SKM-1 treated with dmso at 0.1 percent for 144 hours (cell line): Measurements from ENCODE around the gene PARN.

ENCODE experiments used
- DNase-seq: peaks from one replicate; lab custom pipeline; 2025; ENCODE audit not compliant: unreplicated experiment; lab: John Stamatoyannopoulos, UW

Gene PARN

DNA sequence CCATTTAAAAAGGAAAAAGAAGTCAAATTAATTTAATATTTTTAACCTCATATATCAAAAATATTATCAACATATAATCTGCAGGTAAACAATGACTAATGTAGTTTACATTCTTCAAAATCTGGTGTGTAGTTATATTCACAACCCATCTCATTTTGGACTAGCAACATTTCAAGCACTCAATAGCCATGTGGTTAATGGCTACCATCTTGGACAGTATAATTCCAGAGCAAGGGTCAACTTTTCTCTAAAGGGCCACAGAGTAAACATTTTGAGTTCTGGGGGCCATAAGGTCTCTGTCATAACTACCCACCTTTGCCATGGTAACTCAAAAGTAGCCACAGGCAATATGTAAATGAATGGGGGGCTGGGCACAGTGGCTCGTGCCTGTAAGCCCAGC is 153.9 kb downstream of the PARN start:
- DNase-seq: no peak

DNA sequence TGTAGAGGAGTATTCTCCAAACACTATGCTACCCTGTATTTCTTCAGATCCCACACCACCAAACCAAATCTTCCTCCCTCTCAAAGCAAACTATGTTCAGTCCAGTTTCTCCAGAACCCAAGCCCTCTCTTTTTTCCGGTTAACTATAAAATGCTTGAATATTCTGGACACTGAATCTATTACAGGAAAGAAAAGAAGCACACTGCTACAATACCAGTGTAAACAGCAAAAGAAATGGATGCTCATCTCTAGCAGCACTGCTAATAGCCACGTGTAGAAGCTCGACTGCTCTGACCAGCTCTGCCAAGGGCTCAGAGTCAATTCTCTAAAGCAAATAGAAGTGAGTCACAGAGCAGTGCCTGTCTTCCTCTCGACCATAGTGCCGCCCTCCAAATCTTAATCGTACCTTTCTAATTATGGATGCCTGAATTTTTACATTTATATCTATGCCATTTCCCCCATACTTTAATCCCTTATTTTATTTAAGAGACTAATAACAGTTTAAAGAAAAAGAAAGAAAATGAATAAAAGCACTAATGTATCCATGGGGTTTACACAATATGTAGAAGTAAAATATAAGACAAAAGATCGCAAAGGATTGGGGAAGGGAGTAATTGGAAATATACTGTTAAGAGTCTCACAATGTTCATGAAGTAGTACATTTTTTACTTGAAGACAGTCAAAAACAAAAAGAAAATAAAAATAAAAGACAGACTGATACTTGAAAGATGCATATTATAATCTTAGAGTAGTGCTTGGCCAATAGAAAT is 154.5 kb downstream of the PARN start:
- DNase-seq: no peak

GRCh38 chr16:14473488-14473887 is 156.6 kb downstream of the PARN start:
- DNase-seq: no peak

GRCh38 chr16:14472357-14472756 is 157.7 kb downstream of the PARN start:
- no peak for DNase-seq

- no peak for DNase-seq
Observed at GRCh38 chr16:14470788-14471187, 159.3 kb downstream of the PARN start.

DNA sequence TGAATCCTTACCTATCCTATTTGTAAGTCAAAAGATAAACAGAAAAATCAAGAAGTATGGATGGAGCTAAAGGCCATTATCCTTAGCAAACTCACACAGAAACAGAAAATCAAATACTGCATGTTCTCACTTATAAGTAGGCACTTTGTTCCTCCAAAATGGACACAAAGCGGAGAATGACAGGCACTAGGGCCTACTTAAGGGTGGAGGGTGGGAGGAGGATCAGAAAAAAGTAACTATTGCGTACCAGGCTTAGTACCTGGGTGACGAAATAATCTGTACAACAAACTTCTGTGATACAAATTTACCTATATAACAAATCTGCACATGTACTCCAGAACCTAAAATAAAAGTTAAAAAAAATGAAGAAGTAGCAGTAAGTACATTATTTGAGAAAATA is 164.3 kb downstream of the PARN start:
- no peak for DNase-seq

DNA sequence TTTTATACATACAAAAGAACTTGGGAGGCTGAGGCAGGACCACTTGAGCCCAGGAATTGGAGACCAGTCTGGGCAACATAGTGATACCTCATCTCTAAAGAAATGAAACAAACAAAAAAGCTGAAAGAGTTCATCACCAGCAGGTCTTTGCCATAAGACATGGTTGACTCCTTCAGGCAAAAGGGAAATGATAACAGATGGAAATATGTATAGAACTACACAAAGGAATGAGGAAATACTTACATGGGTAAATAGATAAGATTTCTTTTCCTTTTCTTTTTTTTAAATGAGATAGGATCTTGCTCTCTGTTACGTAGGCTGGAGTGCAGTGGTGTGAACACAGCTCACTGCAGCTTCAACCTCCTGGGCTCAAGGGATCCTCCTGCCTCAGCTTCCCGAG is 165.3 kb downstream of the PARN start:
- DNase-seq: no peak

DNA sequence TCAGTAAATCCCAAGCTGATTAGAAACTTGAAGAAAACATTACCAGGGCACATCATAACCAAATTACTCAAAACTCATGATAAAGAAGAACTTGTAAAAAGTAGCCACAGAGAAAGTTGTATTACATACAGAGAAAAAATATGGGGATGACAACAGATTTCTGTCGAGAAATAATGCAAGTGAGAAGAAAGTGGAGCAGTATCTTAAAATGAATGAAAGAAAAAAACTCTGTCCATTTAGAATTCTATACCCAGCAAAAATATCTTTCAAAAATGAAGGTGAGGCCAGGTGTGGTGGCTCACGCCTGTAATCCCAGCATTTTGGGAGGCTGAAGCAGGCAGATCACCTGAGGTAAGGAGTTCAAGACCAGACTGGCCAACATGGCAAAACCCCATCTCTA is 165.9 kb downstream of the PARN start:
- DNase-seq: no peak

DNA sequence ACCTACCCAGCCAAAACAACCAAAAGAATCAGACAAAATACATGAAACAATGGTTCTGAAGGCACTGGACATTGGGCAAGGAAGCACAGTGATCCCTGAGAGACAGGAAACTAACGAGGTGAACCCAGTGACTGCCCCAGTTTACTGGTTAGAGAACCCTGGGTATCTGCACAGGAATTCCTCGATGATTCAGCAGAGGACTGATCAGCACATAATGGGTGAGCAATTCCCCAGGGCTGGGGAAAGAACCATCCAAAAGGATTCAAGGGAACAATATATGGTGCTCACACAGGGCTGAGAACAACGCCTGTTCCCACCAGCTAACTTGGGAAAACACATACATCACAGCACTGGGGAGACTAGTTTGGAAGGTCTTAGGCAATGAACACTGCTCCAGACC is 167.2 kb downstream of the PARN start:
- DNase-seq: no peak

DNA sequence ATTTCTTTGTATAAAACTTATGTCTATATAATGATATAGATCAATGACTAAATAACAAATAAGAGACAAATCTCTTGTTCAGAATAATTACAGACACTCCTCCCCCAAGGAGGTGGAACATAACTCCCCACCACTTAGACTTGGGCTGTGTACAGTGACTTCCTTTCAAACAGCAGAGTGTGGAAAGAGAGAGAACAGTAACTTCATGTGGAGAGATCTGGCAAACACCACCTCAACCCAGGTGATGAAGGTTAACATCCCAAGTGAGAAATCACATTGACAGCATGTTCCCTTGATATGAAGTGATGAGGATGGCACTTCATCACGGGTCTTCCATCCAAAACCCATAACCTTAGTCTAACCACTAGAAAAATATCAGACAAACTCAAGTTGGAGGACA is 169.3 kb downstream of the PARN start:
- DNase-seq: no peak

- DNase-seq: no peak
Observed at GRCh38 chr16:14458576-14458975, 171.5 kb downstream of the PARN start.

DNA sequence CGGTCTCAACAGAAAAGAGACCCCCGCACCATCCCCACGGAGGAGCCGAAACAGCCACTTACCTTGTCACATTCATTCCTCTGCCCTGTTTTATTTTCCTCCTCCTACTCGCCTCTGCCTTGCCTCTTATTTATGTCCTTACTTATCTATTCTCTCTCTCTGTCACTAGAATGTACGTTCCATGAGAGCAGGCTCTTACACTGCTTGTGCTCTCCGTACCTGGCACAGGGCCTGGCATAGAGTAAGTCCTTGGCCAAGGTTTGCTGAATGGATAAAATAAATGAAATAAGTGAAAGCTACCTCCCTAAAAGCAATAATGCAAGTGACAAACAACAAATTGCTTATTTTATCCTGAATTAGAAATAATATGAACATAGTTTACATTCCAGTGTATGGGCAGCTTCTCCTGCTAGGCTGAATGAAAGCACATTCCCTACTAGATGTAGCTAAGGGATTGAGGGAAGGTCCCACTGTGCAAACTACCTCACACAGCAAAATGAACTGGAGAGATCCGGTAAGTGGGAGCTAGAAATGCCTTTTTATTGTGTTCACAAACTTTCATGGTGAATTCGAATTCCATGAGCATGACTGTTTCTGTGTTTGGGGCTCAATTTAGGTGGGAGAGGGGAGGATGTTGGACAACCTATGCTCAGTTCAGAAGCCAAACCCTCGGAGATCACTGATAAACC is 173.1 kb downstream of the PARN start:
- no peak for DNase-seq

DNA sequence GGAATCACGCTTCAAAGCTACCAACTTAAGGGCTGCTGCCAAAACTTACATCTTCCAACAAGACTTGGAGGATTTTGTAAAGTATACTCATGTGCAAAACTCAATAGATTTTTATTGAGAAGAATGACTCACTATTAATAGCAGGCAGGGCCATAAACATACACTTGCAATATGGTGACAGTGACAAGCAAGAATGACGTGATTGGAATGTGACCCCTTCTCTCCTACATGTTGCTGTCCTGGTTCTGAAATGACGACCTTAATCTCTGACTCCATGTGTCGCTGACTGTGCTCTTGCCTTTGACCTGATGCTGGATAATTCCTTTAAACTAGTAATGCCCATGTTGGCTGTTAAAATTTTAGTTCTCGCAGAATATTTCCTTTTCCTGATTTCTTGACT is 174.5 kb downstream of the PARN start:
- no peak for DNase-seq

DNA sequence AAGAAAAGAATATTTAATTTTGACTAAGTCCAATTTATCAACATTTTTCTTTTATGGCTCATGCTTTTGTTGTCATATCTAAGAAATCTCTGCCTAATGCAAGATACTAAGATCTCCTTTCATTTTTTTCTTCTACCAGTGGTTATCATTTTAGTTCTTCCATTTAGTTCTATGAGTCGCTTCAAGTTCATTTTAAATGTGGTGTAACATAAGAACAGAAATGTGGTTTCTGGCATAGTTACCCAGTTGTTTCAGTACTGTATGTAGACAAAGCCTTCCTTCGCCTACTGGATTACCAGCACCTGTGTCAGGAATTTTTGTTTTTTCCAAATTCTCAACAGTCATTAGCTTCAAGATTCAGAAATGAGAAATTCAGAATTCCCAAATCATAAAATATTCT is 175.7 kb downstream of the PARN start:
- no peak for DNase-seq

DNA sequence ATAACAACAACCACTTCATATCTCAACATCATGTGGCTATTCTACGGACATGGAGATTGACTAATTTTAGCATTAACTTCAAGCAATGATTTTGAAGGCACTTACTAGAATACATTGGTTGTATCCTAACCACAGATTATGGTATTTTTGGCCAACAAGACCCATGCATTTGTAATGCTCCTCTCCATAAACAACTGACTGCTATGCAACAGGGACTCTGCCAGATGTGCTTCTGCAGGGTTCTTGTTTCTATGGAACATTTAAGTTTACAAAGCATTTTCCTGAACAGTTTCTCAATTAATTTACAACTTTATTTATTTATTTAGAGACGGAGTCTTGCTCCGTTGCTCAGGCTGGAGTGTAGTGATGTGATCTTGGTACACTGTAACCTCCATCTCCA is 178.0 kb downstream of the PARN start:
- DNase-seq: no peak

- DNase-seq: no peak
Observed at GRCh38 chr16:14450846-14451245, 179.2 kb downstream of the PARN start.

DNA sequence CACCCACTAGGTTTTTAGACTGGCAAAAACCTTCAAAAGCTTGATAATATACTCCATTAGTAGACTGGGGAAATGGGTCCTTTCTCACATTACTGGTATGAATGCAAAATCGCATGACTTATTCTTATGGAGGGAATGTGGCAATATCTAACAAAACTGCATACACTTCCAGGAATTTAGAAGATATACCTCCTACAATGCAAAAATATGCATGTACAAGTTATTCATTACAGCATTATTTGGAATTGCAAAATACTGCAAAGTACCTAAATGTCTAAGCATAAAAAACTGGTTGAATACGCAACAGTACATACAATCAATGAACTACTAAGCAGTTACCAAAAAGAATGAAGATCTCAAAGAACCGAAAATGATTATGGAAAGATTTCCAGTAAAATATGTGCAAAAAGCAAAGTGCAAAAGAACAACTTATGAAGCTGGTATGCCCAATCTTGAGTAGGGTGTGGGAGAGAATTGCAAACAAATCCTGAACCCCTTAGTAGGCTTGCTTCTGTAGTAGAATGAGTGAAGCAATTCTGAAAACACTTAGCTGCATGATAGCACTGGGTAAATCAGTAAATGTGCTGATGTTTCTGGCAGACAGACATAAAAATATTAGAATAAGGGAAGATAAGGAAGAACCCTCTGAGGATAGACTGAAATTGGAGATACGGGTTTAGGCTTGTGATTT is 180.1 kb downstream of the PARN start:
- no peak for DNase-seq

- no peak for DNase-seq
Observed at GRCh38 chr16:14449334-14449733, 180.7 kb downstream of the PARN start.

DNA sequence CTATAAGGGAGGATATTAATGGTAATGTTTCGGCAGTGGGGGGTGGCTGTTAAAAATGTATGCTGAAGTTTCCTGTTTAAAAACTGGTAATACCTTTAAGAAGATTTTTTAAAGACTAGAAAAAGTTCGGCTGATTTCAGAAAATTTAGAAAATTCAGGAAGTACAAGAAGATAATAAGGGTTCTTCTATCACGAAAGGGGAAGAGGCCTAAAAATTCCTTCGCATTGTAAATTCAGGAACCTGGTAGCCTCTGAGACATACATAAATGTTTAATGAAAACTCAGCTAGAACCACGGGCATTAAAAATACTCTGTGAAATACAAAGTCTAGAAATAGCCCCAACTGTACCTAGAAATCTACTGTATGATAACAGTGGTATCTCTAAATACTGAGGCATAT is 181.2 kb downstream of the PARN start:
- no peak for DNase-seq

DNA sequence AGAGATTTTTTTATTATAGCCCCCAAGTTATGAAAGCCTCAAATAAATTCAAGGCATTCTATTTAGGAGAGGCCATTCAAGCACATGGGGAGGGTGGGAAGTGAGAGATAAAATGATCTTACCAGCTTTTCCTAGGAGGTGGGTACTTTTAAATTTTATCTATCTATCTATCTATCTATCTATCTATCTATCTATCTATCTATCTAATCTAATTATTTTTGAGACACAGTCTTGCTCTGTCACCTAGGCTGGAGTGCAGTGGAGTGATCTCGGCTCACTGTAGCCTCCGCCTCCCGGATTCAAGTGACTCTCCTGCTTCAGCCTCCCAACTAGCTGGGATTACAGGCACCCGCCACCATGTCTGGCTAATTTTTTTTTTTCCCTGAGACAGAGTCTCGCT is 182.3 kb downstream of the PARN start:
- no peak for DNase-seq

DNA sequence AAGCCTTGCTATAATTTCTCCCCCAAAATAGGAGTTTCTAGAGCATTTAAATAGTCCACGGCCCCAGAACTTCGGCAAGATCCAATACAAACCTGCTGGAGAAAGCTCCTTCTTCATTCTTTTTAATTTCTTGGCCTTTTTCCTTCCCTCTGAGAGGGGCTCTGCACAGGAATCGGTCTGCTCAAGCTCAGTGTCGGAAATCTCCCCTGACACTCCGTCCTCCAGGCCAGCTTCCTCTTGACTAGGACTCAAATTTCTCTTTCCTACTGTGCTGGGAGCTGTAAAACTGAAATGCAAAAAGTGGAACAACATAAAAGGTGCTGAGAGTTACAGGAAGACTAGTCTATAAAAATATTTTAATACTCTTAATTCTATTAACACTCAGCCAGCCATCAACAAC is 183.3 kb downstream of the PARN start:
- no peak for DNase-seq
